HG02763 (cell line): ENCODE results near the gene ZNF212.
"Not testable (repeated sequence)": the region's sequence is repeated elsewhere in the genome, so short reads cannot be mapped to it uniquely, and the experiment has no call there.

Experiments used
- ATAC-seq: cut with Tn5 transposase; IDR thresholded peaks from one replicate; pipeline ENCODE4 v1.9.1; 2021; ENCODE audit warnings: mild to moderate bottlenecking, moderate library complexity; ENCODE audit not compliant: unreplicated experiment

ZNF212 gene

GRCh38 chr7:149218469-149219420, 20.7 kb upstream of the ZNF212 start:
- no peak for ATAC-seq

GRCh38 chr7:149220534-149220933, 18.9 kb upstream of the ZNF212 start:
- no peak for ATAC-seq

- ATAC-seq = no peak
Observed at GRCh38 chr7:149223176-149223575, 16.3 kb upstream of the ZNF212 start.

GRCh38 chr7:149223761-149224160, 15.7 kb upstream of the ZNF212 start:
- ATAC-seq = no peak

GRCh38 chr7:149224352-149224751, 15.1 kb upstream of the ZNF212 start:
- ATAC-seq = no peak

- no peak for ATAC-seq
Observed at GRCh38 chr7:149225106-149225505, 14.3 kb upstream of the ZNF212 start.

- no peak for ATAC-seq
Observed at GRCh38 chr7:149225656-149226055, 13.8 kb upstream of the ZNF212 start.

GRCh38 chr7:149226366-149226765, 13.1 kb upstream of the ZNF212 start:
- not testable (repeated sequence) for ATAC-seq

- no peak for ATAC-seq
Observed at GRCh38 chr7:149226840-149227494, 12.5 kb upstream of the ZNF212 start.

- no peak for ATAC-seq
Observed at GRCh38 chr7:149228831-149229471, 10.5 kb upstream of the ZNF212 start.

- no peak for ATAC-seq
Observed at GRCh38 chr7:149229526-149229925, 9.9 kb upstream of the ZNF212 start.

- no peak for ATAC-seq
Observed at GRCh38 chr7:149232362-149232761, 7.1 kb upstream of the ZNF212 start.

GRCh38 chr7:149233655-149234204, 5.7 kb upstream of the ZNF212 start:
- not testable (repeated sequence) for ATAC-seq

- ATAC-seq = no peak
Observed at GRCh38 chr7:149237502-149237901, 1.9 kb upstream of the ZNF212 start.

GRCh38 chr7:149238051-149238450, 1.4 kb upstream of the ZNF212 start:
- ATAC-seq = no peak

- no peak for ATAC-seq
Observed at GRCh38 chr7:149240637-149241036, 1.2 kb downstream of the ZNF212 start.

GRCh38 chr7:149241696-149242095, 2.2 kb downstream of the ZNF212 start:
- no peak for ATAC-seq

- no peak for ATAC-seq
Observed at GRCh38 chr7:149245244-149245643, 5.8 kb downstream of the ZNF212 start.

- no peak for ATAC-seq
Observed at GRCh38 chr7:149245744-149246143, 6.3 kb downstream of the ZNF212 start.

- no peak for ATAC-seq
Observed at GRCh38 chr7:149248777-149249176, 9.3 kb downstream of the ZNF212 start.

- ATAC-seq = not testable (repeated sequence)
Observed at GRCh38 chr7:149250151-149250550, 10.7 kb downstream of the ZNF212 start.
